Left forelimb (tissue), 1 donor: ENCODE data around the gene MAGIX.

ENCODE experiments used
- DNase-seq: peaks from one replicate; pipeline ENCODE4 v3.0.0-alpha.2; 2018; ENCODE audit warnings: low spot score

Gene MAGIX

DNA sequence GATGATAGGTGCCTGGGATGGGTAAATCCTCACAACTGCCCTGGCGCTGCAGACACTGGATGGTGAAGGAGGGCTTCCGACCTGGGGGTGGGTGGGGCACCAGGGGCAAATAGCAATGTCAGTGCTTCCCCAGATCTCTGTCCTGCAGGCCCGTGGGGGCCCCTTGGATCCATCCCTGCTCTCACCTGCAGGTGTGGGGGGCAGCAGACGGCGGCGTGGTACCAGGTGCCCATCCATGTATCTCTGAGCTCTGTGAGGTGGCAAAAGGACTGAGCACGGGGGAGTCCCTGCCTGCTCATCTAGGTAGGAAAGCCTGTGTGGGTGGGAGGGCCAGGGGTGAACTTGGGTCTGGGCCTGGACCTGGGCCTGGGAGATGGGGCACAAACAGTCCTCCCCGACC, 44.0 kb downstream of the MAGIX start:
- DNase-seq = no peak

DNA sequence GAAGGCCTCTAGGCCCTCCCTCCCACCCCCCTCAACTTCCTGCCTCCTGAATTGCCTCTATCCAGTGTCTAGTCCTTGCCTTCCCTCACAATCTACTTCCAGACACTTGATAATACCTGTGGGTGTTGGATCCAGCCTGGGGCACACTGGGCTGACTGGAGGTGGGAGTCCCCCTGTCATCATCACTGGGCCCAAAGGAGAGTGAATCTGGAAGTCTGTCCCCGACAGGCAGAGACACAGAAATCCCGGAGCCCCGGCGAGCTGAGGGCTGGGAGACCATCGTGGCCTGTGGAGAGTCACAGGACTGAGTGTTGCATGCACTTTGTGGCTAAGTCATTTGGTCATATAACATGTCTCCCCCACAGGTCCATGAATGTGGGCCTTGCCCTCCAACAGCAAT, 45.8 kb downstream of the MAGIX start:
- no peak for DNase-seq

DNA sequence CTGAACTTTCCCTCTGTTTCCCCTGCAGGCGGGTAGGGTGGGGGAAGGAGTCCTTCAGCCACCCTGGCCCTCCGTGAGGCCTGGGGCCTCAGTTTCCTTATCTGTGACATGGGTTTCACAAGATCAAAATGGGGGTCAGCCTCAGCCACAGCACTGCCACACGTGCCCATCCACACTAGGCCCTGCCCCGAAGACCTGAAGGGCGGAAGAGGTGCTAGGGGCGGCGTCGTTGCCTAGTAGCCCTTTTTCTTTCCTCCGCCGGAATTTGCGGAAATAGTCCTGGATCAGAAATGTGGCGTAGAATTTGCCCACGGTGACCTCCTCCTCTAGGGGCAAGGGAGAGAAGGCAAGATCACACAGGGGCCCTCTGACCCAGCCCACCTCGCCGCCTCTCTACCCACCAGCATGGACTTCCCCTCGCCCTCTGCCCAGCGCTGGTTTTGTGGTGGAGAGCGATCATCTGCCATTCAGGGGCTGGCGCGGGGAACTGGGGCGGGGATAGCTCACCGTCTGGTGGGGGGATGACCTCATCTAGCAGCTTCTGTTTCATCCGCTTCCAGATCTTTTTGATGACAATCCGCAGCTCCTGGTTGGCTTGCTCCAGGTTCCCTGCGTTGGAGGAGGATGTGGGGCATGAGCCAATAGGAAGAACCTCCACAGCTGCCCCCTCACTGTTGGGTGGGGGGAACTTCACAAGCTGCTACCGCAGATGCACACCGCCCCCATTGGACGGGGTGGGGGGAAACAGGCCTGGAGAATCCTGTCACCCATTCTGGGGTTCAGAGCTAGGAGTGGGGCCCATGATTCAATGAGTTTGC, 47.1 kb downstream of the MAGIX start:
- DNase-seq = no peak

DNA sequence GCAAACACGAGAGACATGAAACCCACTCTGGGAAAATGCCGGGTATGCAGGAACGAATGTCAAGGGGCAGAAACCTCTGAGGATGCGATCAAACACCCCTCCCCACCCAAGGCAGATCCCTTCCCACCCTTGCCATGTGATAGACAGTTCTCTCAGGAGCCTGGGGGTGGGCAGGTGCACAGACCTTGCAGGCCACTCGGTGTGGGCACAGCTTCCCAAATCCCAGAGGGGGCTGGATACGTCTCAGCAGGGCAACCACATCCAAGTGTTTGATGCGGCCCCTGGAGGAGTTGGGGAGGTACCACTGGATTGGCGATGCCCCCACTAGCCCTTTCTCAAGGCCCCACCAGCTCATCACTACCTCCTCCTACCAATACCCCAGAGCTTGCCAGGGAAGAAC, 47.8 kb downstream of the MAGIX start:
- DNase-seq = no peak

DNA sequence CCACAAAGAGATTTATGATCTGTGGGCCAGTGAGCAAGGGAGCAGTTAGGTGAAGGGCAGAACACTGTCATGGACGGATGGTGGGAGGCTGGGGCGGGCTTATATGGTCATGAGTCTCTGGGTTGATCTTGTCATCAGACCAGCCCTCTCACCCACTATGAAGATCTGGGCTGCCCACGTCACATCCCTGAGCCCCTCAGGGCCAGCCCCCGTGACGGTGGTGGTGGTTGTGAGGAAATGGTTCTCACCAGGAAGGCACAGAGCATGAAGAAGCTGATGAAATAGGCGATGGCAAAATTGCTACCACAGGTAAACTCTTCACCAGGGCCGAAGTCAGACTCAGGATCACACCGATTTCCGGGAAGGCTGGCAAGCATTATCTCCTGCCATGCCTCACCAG, 48.5 kb downstream of the MAGIX start:
- no peak for DNase-seq

DNA sequence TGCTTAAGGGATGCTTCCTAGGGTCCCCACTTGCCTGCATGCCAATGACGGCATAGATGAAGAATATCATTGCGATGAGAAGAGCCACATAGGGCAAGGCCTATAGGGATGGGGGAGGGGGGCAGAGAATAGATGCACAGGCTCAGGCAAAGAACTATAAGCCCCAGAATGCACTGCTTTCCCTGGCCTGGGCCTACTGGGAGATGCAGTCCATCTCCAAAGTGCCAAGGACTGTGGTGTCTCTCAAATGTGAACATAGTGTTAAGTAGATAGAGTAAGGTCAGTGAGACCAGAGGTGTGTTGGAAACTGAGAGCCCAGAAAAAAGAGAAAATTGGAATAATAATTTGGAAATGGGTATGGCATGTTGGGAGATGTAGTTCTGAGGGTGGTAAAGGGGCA, 49.7 kb downstream of the MAGIX start:
- DNase-seq = no peak

- no peak for DNase-seq
Measured at GRCh38 chrX:49212861-49213260, 50.3 kb downstream of the MAGIX start.

GRCh38 chrX:49214416-49214815, 51.9 kb downstream of the MAGIX start:
- DNase-seq = no peak

GRCh38 chrX:49214996-49215526, 52.5 kb downstream of the MAGIX start:
- DNase-seq = no peak
